HG02981 (cell line): Measurements from ENCODE around the gene TMC2.
"Not testable (repeated sequence)": the region's sequence is repeated elsewhere in the genome, so short reads cannot be mapped to it uniquely, and the experiment has no call there.

Experiments used
- ATAC-seq: cut with Tn5 transposase; IDR thresholded peaks from one replicate; pipeline ENCODE4 v1.9.1; 2021; ENCODE audit warnings: mild to moderate bottlenecking, moderate library complexity; ENCODE audit not compliant: unreplicated experiment

Gene TMC2

DNA sequence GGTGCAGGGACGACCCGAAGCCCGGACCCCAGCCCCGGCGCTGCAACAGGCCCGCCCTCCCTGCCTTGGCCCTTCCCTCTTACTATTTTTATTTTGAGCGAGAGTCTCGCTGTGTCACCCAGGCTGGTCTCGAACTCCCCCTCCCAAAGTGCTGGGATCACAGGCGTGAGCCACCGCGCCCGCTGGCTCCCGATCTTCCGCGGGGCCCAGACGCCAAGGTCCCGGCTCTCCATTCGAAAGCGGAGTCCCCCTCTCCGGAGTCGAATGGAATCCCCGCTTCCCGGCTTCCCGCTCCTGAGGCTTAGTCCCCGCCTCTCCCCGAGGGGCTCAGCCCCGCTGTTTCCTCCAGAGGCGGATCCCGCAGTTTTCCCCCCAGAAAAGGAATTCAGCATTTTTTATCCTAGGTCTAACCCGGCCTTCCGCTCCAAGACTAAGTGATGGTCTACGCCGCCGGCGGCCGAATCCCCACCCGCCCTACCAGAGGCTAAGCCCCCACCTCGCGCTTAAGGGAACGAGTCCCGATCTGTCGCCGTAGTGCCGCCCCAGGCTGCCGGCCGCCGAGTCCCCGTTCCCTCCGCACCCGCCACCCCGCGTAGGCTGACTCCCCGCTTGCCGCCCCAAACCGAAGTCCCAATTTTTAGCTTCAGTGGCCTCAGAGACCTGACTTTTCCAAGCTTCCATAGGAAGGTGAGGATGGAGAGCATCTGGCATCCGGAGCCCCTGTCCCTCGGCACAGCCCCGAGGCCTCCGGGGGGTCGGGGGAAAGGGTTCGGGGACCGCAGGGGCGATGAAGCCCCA lies 11.5 kb upstream of the TMC2 start:
- ATAC-seq = peak; percentile 13

DNA sequence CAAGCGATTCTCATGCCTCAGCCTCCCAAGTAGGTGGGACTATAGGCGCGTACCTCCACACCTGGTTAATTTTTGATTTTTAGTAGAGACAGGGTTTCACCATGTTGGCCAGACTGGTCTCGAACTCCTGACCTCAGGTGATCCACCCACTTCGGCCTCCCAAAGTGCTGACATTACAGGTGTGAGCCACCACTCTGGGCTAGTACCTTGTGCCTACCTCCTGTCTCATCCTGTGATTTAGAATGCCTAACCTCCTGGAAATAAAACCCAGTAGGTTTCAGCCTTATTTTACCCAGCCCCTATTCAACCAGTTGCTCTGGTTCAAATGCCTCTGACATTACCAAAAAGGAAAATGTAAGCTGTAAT lies 10.2 kb upstream of the TMC2 start:
- not testable (repeated sequence) for ATAC-seq

DNA sequence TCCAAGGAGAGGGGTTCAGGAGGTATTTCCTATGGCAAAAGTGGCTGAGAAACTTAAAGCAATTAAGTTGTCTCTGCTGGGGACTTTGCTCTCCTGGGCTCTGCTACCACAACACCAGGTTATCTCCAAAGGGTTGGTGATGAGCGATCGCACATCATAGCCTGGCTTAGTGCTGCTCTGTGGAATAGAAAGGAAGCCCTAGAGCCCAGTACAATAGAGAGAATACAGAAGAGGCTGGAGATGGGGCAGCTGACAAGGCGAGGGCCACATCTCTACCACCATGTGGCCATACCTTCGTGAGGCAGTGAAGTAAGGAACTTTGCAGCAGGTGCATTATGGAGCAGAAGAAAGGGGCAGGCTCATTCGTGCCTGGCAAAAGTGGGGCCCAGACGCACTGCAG lies 8.6 kb upstream of the TMC2 start:
- ATAC-seq = no peak

DNA sequence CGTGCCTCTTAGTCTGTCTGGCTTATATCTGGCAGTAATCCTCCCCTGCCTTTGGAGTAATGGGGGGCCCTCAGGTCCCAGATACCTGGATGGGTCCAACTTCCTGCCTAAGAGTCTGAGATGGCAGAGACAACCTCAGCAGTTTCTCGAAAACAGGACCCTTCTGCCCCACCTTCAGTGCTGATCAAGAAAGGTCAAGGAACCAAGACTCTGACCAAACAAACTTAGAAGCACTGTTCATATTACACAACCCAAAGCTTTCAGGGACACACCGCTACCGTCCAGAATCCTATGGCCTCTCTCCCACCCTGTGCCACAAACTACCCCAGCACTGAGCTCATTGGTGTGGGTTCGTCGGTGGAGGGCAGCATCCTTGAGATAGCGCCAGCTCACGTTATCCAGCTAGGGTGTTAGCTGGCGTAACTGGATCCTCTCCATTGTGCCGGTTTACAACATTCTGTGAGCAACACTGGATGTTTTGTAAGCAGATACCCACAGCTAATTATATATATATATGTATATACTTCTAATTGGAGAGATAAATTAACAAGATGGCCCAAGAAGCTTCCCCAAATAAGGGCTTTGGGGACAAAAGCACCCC lies 7.6 kb upstream of the TMC2 start:
- no peak for ATAC-seq

DNA sequence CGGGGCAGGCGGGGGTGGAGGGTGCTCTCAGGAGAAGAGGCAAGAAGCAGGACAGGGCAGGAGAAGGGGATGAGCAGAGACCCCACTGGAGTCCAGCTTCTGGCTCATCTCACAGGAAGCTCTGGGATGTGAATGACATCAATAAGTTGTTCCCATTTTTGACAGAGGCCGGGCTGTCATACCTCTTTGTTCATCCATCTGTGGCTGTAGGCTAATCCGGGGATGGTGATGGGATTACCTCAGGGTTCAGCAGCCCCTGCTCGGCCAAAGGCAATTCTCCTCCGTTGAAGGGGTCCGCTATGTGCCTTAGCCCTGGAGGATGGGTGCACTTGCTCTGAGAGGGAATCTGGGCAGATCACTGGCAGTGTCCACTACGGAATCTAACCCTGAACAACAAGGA lies 3.3 kb upstream of the TMC2 start:
- no peak for ATAC-seq

DNA sequence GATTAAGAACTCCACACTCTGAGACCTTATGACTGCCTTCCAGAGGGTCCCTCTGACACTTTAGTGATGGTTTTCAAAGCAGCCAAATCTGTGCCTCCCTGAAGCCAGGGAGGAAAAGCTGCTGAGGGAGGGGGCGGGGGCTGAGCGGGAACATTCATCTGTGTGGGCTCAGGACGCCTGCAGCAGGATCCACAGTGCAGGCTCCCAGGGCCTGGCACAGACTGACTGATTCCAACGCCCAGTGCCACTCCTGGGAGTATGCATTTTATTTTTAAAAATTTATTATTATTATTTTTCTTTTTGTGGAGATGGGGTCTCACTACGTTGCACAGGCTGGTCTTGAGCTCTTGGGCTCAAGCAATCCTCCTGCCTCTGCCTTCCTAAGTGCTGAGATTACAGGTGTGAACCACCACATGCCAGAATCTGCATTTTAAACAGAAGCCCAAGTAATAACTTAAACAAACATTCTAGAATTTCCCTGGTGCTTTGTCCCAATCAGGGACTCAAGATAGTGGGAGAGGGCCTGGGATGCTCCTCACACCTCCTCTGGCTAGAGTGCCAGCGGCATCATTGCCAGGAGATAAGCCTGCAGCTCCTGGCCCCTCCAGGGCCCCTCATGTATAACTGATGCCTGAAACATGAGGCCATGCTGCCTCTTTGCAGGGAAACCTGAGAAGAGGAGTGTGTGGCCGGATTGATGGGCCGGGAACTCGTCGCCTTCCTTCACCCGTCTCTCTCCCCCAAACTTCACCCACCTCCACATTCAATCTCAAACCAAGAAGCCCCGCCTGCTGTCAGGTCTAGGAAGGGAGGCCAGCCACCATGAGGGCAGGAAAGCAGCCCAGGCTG lies 438 bp upstream of the TMC2 start:
- ATAC-seq = no peak

DNA sequence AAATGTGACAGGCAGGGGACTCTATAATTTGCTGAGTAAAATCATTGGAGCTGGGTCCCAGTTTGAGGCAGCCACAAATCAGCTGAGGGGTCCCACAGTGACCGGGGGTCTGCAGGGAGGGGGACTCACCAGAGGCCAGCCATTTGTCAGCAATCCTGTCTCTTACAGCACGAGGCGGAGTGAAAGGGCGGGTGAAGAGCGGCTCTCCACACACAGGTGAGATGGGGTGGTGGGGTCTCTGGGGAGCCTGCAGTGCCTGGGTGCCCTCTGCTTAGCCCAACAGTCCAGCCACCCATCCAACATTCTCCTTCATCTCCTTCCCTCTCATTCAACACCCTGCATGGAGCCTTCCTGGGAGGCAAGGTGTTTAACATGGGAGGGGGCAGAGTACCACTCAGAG lies 728 bp downstream of the TMC2 start:
- no peak for ATAC-seq

DNA sequence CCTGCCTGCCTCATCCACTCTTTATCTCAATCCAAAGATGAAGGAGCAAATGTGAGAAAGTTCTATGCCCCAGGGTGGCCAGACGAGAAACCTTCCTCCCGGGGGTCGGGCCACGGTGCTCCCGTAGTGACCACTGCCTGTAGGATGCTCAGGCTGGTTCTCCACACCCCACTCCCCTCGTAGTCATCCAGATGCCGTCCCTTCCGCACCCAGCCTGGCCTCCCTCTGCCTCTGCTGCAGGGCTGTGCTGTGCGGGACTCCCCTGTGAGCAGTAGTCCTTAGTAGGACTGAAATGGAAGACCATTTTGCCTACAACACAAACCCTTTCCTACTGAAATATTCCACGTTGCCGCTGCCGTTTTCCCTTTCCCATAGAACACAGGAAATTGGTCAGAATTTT lies 2.0 kb downstream of the TMC2 start:
- no peak for ATAC-seq

DNA sequence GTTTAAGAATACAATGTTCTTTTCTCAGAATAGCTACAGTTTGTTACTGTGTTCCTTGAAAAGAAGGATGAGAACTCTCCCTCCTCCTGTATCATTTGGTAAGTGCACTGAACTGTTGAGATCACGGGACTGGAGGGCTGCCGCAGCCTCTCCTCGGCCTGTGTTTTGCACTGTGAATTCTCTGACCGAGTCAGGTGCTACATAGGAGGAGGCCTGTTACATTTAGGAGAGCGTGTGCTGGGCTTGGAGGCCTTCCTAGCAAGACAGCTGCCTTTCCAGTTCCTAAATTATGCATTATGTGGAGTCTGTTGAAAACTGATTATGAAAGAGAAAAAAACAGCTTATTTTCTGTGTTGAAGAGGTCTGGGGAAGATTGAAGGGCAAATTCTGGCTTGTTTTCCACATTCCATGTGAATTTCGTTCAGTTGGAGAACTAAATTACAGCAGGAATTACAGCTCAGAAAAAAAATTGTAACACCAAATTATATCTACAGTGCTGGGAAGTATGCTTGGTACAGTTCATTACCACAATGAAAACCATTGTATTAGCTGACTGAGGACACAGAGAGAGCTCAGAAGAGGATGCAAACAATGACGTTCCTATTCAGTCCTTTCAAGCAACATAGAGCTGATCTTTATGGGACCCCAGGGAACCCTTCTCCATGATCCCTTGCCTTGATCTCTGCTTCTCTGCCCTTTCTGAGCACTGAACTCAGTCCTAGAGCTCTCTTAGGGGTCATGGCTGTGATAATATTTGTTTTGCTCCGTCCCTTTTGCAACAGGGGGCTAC lies 2.8 kb downstream of the TMC2 start:
- ATAC-seq = no peak

DNA sequence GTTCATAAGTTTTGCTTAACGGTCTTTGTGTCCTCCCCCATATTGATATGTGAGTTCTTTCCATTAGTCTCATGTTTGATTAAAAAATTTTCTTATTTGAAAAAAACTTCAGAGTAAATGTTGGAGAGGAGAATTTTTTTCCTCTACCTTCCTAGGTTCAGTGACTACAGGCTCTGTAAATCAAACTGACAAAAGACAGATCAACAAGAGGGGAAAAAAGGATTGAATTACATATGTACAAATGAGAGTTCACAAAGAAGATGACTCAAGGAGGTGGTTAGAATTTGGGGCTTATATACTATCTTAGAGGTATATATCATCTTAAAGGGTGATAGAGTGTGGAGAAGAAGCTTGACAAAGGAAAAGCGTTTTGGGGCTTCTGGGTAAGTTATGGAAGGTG lies 5.6 kb downstream of the TMC2 start:
- ATAC-seq = no peak

DNA sequence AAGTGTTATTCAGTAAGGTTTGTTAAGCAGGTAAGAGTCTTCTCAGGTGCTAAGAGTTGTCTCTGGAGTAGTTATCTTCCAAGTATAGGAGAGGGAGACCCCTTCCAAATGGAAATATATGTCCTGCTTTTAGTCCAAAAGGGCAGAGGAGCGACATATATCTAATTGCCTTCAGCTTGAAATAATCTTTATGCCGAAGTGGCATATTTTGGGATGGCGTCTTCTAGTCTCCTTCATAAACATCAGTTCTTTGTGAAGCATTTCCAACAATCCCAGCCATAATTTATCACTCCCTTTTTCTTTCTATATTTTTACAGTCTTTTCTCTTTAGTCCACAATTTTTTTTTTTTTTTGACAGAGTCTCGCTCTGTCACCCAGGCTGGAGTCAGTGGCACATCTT lies 6.0 kb downstream of the TMC2 start:
- no peak for ATAC-seq

DNA sequence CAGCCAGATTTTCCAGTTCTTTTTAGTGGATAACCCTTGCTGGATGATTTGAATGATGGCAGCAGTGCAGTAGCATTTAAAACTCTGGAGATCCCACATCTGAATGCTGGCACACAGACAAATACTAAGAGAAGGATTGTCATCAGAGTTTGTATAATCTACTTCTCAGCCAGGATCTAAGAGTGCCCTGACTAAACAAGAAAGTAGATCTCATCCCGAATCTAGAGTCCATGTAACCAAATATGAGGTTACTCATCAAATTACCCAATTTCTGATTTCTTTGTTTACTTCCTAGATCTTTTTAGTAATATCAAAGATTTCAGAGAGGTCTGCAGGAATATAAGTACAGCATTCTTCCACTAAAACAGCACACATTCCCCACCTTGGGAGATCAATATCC lies 7.8 kb downstream of the TMC2 start:
- no peak for ATAC-seq

DNA sequence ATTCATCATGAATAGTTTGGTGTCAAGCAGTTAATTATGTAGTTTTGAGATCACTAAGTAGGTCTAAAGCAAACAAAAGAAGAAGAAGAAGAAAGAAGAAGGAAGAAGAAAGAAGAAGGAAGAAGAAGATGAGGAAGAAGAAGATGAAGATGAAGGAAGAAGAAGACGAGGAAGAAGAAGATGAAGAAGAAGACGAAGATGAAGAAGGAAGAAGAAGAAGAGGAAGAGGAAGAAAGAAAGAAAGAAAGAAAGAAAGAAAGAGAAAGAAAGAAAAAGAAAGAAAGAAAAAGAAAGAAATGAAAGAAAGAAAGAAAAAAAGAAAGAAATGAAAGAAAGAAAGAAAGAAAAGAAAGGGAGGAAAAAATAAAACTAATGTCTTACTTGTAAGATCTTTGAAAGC lies 9.2 kb downstream of the TMC2 start:
- no peak for ATAC-seq

DNA sequence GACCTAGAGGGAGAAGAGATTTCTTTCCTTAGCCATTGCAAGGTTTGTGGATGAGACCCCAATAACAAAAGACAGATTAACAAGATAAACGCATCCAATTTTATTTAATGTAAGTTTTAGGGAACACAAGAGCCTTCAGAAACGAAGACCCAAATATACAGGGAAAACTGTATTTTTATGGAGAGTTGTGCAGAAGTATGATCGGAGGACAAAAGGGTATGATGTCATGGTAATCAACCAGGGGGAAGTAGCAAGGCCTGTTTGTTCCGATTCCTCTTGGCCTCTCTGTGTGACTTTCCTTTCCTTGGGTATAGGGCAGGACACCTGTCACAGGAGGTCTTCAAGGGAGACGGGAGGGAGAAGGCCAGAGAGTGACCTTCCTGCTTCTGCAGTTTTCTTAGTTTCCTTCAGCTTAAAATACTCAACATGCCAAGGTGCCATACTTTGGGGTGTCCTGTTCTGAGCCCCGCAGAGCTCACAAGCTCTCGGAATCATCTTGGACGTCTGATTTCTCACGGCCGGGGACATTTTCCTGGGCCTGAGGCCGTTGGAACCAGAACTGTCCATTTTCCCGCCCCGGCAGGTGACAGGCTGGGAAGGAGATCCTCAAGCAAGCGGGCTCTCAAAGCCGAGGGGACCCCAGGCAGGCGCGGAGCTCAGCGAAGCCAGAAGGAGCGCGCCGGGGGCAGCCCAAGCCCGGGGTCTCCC lies 21.7 kb downstream of the TMC2 start:
- ATAC-seq = no peak

DNA sequence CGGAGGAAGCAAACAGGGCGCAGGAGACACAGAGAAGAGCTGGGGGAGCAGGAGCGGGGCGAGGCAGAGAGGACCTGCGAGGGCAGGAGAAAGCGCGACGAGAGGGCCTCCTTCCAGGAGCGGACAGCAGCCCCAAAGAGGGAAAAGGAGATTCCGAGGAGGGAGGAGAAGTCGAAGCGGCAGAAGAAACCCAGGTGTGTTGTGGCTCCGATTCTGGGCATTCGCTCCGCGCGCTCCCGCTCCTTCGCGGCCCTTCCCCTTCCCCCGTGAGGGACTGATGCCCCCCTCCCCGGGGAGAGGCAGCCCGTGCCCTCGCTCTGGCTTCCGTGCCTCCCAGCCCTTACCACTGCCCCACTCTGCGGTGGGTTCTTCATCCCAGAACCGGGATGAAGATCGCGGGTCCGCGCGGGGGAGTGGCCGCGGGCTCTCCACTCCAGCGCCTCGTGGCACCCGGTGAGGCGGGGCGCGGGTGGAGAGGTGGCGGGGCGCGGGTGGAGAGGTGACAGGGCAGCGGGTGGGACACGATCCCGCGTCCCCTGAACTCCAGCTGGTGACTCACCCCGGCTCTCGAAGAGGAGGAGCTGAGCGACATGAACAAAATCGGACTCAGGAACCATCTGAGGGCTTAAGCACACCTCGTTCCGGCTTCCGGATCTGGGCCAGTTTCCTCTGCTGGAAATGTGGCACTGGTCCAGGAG lies 22.4 kb downstream of the TMC2 start:
- no peak for ATAC-seq

DNA sequence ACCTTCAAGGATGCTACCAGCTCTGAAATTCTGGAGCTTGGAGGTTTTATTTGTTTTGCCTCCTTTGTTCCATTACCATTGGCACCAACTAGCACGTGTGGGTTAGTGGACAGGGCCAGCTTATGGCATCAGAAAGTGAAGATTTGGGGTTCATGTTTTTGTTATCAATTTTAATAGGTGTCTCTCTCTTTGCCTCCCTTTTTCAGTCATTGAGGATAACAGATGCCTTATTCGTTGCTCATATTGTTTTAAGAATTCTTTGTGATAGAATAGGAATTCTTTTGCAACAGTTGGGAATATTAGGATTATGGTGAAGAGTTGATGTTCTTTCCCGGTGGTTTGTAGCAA lies 22.9 kb downstream of the TMC2 start:
- no peak for ATAC-seq

DNA sequence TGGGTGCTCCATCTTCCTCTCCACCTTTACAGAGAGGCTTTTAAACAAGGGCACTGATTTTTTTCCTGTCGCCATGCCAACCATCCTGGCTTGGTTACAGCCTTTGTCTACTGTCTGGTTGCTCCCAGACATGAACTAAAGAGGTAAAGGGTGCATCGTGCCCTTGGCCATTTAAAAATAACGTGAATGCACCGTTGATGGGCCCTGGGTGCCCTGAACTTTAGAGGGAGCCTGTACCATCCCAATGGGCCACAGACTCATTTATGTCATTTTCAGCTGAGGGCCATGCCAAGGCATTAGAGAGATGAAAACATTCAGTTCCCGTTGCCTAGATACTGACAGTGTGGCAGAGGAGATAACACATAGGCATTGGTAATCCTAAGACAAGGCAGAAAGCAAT lies 23.3 kb downstream of the TMC2 start:
- ATAC-seq = no peak

DNA sequence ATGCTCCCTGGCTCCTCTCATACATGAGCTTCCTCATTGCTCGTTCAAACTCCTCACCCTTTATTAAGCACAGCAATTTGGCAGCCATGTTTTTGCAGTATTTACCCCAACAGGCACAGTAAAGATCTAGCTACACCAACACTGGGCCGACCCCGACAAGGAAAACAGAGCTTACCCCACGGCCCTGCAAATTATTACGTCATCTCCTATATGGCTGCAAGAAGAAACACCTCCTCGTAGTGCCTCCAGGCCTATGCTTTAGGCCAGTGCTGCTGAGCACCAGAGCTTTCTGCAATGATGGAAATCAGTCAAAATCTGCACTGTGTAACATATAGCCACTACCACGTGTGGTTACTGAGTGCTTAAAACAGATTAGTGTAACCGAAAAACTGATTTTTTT lies 26.7 kb downstream of the TMC2 start:
- ATAC-seq = no peak

DNA sequence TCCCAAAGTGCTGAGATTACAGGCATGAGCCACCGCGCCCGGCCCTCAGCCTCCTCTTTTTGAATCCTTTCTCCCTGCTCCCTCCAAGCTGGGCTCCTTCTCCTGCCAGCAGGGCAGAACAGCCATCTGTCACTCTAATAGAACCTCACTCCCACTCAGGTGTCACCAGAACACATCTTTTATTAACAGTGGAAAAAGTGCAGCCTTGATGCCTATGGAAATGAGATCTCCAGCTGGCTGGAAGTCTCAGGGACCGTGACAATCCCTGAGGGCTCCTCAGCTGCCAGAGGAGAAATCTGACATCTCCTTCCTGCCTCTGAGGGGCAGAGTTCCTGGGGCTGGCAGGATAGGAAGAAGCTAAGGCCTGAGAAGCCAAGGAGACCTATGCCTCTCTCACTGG lies 28.0 kb downstream of the TMC2 start:
- ATAC-seq = no peak

DNA sequence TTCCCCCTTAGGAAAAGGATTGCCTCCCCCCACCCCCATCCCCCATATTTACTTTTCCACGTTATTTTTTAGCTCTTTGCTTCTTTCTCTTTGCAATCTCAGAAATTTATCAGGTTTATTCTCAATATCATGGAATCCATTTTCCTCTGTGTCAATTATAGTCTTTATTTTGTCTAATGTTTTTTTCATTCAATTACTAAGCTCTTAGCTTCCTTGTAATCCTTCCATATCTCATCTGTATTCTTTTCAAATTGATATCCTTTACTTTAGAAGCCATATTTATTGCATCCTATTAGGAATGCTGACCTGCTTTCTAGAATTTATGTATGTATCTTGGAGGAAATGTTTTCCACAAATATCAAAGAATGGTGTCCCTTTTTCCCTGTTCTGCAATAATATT lies 39.3 kb downstream of the TMC2 start:
- ATAC-seq = no peak
